Measurements from ENCODE around the gene GNPTG. TPM values are rescaled to one million over a fixed set of nuclear protein-coding genes. Genes with fewer than 3 reads are reported as not detected.

The GNPTG gene
- total and polyA plus RNA-seq, 2 of the 13 experiments (the other 11 are each of a cell fraction or from before 2014, with no cell fraction given), result 22.7 to 71.1 TPM

DNA sequence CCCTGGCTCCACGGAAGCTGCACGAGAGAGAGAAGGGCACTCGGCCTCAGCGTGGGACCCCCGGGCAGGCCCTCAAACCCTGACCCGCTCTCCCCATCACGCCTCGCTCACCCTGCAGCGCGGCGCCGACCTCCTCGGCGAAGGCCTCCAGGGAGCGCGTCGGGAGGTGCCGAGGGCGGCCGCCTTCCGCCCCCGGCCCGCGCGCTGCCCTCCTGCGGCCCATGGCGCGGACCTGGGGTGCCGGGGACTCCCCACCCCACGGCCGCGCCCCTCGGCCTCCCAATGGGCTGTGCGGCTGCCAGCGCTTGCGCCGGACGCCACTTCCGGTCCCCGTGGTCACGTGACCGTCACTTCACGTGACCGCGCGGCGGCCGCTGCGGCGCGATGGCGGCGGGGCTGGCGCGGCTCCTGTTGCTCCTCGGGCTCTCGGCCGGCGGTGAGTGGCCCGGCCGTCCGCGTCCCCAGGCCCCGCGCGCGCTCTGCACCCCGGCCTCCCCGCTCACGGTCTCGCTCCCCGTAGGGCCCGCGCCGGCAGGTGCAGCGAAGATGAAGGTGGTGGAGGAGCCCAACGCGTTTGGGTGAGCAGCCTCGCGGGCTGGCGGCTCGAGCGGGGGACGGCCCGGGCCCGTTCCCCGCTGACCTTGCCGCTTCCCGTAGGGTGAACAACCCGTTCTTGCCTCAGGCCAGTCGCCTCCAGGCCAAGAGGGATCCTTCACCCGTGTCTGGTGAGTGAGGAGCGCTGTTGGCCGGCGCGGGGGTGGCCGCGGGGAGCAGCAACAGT, at the start of gene GNPTG, which contains the start of gene TSR3 (continued):
- TF ChIP-seq ATF7 (IDR thresholded peaks at IDR 0.05), result no peak
- no peak; the same call in 1 of the 2 replicates for TF ChIP-seq ATF7 (CRISPR knock-in tag; IDR thresholded peaks at IDR 0.05)
- no peak for TF ChIP-seq ZNF644 (CRISPR knock-in tag; IDR thresholded peaks at IDR 0.05; ENCODE audit: low read depth)
- TF ChIP-seq ZNF253 (CRISPR knock-in tag; IDR thresholded peaks at IDR 0.05; ENCODE audit: borderline replicate concordance), result no peak
- peak; percentile 56 for TF ChIP-seq ZNF768 (CRISPR knock-in tag; IDR thresholded peaks at IDR 0.05)
- TF ChIP-seq YY1 (IDR thresholded peaks at IDR 0.05; ENCODE audit: insufficient read depth, insufficient replicate concordance, low read depth, low read length), result peak; percentile 98
- TF ChIP-seq EZH2 (conservative IDR thresholded peaks at IDR 0.05; ENCODE audit: low read depth, low read length), result no peak
- TF ChIP-seq, protein P1, sequence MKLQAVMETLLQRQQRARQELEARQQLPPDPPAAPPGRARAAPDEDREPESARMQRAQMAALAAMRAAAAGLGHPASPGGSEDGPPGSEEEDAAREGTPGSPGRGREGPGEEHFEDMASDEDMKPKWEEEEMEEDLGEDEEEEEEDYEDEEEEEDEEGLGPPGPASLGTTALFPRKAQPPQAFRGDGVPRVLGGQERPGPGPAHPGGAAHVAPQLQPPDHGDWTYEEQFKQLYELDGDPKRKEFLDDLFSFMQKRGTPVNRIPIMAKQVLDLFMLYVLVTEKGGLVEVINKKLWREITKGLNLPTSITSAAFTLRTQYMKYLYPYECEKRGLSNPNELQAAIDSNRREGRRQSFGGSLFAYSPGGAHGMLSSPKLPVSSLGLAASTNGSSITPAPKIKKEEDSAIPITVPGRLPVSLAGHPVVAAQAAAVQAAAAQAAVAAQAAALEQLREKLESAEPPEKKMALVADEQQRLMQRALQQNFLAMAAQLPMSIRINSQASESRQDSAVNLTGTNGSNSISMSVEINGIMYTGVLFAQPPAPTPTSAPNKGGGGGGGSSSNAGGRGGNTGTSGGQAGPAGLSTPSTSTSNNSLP (IDR thresholded peaks at IDR 0.05; ENCODE audit: low read depth, low read length), result no peak
- no peak for TF ChIP-seq TBP (CRISPR knock-in tag; IDR thresholded peaks at IDR 0.05)
- 0 out of 2 replicates have a peak, but pooled peaks have one; percentile 37 for TF ChIP-seq ISL2 (CRISPR knock-in tag; IDR thresholded peaks at IDR 0.05)
- TF ChIP-seq RXRB (CRISPR knock-in tag; IDR thresholded peaks at IDR 0.05; ENCODE audit: borderline replicate concordance), result no peak; the same call in 1 of the 2 replicates
- TF ChIP-seq, protein P2, sequence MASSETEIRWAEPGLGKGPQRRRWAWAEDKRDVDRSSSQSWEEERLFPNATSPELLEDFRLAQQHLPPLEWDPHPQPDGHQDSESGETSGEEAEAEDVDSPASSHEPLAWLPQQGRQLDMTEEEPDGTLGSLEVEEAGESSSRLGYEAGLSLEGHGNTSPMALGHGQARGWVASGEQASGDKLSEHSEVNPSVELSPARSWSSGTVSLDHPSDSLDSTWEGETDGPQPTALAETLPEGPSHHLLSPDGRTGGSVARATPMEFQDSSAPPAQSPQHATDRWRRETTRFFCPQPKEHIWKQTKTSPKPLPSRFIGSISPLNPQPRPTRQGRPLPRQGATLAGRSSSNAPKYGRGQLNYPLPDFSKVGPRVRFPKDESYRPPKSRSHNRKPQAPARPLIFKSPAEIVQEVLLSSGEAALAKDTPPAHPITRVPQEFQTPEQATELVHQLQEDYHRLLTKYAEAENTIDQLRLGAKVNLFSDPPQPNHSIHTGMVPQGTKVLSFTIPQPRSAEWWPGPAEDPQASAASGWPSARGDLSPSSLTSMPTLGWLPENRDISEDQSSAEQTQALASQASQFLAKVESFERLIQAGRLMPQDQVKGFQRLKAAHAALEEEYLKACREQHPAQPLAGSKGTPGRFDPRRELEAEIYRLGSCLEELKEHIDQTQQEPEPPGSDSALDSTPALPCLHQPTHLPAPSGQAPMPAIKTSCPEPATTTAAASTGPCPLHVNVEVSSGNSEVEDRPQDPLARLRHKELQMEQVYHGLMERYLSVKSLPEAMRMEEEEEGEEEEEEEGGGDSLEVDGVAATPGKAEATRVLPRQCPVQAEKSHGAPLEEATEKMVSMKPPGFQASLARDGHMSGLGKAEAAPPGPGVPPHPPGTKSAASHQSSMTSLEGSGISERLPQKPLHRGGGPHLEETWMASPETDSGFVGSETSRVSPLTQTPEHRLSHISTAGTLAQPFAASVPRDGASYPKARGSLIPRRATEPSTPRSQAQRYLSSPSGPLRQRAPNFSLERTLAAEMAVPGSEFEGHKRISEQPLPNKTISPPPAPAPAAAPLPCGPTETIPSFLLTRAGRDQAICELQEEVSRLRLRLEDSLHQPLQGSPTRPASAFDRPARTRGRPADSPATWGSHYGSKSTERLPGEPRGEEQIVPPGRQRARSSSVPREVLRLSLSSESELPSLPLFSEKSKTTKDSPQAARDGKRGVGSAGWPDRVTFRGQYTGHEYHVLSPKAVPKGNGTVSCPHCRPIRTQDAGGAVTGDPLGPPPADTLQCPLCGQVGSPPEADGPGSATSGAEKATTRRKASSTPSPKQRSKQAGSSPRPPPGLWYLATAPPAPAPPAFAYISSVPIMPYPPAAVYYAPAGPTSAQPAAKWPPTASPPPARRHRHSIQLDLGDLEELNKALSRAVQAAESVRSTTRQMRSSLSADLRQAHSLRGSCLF (CRISPR knock-in tag; IDR thresholded peaks at IDR 0.05; ENCODE audit: borderline replicate concordance), result no peak
- TF ChIP-seq, protein P3, sequence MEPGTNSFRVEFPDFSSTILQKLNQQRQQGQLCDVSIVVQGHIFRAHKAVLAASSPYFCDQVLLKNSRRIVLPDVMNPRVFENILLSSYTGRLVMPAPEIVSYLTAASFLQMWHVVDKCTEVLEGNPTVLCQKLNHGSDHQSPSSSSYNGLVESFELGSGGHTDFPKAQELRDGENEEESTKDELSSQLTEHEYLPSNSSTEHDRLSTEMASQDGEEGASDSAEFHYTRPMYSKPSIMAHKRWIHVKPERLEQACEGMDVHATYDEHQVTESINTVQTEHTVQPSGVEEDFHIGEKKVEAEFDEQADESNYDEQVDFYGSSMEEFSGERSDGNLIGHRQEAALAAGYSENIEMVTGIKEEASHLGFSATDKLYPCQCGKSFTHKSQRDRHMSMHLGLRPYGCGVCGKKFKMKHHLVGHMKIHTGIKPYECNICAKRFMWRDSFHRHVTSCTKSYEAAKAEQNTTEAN (CRISPR knock-in tag; conservative IDR thresholded peaks at IDR 0.05), result peak; percentile 58; the same call in 1 of the 2 replicates
- 0 out of 2 replicates have a peak, but pooled peaks have one; percentile 18 for TF ChIP-seq ZBTB7B (CRISPR knock-in tag; IDR thresholded peaks at IDR 0.05)
- peak; percentile 97 for TF ChIP-seq GATAD1 (CRISPR knock-in tag; IDR thresholded peaks at IDR 0.05)
- TF ChIP-seq, protein P4, sequence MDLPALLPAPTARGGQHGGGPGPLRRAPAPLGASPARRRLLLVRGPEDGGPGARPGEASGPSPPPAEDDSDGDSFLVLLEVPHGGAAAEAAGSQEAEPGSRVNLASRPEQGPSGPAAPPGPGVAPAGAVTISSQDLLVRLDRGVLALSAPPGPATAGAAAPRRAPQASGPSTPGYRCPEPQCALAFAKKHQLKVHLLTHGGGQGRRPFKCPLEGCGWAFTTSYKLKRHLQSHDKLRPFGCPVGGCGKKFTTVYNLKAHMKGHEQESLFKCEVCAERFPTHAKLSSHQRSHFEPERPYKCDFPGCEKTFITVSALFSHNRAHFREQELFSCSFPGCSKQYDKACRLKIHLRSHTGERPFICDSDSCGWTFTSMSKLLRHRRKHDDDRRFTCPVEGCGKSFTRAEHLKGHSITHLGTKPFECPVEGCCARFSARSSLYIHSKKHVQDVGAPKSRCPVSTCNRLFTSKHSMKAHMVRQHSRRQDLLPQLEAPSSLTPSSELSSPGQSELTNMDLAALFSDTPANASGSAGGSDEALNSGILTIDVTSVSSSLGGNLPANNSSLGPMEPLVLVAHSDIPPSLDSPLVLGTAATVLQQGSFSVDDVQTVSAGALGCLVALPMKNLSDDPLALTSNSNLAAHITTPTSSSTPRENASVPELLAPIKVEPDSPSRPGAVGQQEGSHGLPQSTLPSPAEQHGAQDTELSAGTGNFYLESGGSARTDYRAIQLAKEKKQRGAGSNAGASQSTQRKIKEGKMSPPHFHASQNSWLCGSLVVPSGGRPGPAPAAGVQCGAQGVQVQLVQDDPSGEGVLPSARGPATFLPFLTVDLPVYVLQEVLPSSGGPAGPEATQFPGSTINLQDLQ (CRISPR knock-in tag; IDR thresholded peaks at IDR 0.05), result no peak
- TF ChIP-seq ZNF460 (CRISPR knock-in tag; IDR thresholded peaks at IDR 0.05; ENCODE audit: borderline replicate concordance), result no peak
- TF ChIP-seq CREB1 (IDR thresholded peaks at IDR 0.05), result peak; percentile 52; the same call in 1 of the 2 replicates
- no peak for TF ChIP-seq CREB1 (CRISPR knock-in tag; IDR thresholded peaks at IDR 0.05)
- TF ChIP-seq ZNF749 (CRISPR knock-in tag; IDR thresholded peaks at IDR 0.05; ENCODE audit: borderline replicate concordance), result no peak
